Esophagus squamous epithelium (tissue), 4 donors: ENCODE measurements around the gene ATG2B.

Experiments
- POLR2A ChIP-seq, 4 donors: fragments of 450-650 bp; IDR thresholded peaks; one replicate each; pipeline ENCODE4 v1.6.1; 2017; ENCODE audit warnings: antibody characterized with exemption in 4 of 4, mild to moderate bottlenecking in 4 of 4, moderate library complexity in 3 of 4
- TF ChIP-seq, protein P1 (sequence below), 6 experiments: fragments of 450-650 bp in 4 of 6; fragments of 200-600 bp in 2 of 6; sonication (generic) in 2 of 6; IDR thresholded peaks; one replicate each; pipeline ENCODE4 v1.5.1; 2016 to 2019; ENCODE audit warnings: antibody characterized with exemption in 6 of 6, mild to moderate bottlenecking in 4 of 6, moderate library complexity in 4 of 6

GRCh38 chr14:96264200-96264553, 99.0 kb downstream of the ATG2B start:
- TF ChIP-seq, protein P1, sequence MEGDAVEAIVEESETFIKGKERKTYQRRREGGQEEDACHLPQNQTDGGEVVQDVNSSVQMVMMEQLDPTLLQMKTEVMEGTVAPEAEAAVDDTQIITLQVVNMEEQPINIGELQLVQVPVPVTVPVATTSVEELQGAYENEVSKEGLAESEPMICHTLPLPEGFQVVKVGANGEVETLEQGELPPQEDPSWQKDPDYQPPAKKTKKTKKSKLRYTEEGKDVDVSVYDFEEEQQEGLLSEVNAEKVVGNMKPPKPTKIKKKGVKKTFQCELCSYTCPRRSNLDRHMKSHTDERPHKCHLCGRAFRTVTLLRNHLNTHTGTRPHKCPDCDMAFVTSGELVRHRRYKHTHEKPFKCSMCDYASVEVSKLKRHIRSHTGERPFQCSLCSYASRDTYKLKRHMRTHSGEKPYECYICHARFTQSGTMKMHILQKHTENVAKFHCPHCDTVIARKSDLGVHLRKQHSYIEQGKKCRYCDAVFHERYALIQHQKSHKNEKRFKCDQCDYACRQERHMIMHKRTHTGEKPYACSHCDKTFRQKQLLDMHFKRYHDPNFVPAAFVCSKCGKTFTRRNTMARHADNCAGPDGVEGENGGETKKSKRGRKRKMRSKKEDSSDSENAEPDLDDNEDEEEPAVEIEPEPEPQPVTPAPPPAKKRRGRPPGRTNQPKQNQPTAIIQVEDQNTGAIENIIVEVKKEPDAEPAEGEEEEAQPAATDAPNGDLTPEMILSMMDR (IDR thresholded peaks at IDR 0.05), result no peak
- no peak for TF ChIP-seq POLR2A (IDR thresholded peaks at IDR 0.05)
